ENCODE data around the gene TTC6. TPM values are rescaled to one million over a fixed set of nuclear protein-coding genes. Genes with fewer than 3 reads are reported as not detected.

Gene TTC6
- total and polyA plus RNA-seq, 2 of the 4 experiments (the other 2 are of a cell fraction) = under 0.01 to 0.12 TPM

DNA sequence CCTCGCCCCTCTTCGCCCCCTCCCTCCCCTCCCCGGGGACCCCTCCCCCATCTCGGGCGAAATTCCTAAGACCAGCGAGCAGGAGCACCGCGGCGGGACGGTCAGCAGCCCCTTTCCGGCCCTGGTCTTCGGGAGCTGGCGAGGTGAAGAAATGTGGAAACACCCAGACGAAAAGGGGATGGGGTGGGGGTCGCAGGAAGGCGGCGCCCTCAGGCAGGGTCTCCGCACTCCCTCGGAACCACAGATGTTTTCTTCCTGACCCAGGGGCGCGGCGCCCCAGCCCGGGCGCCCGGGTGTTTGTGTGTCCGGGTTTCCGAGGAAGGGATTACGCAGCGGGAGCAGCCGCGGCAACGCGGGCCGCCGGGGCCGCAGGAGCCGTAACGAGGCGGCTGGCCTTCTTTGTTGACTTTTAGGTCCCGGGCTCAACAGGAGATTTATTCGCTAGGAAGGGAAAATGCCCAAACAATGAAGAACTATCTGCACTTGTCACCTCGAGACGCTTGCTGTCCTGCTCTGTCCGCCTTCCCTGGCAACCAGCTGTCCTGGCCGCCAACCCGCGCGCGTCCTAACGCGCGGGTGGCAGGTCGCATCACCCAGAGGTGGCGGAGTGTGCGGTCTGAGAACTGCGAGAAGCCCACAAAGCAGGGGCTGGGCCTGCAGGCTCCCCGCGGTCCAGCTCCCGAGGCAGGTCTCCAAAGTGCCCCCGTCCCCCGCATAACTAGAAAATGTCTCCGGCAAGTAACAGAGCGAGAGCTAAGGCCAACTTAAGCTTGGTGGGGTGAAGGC, 7.4 kb upstream of the TTC6 start:
- 8% methylated on average over 11 of the region's 63 CpGs; no CpG with 5 or more reads in 1 of the 2 experiments for WGBS, 2 experiments (ENCODE audit: extremely low coverage in 2 of 2, insufficient read length in 1 of 2)
- Histone ChIP-seq H2BK20ac (ENCODE audit: low read depth, low read length) (no peak overlapping the region), H3K27ac (ENCODE audit: insufficient read depth, low read length) (no peak overlapping the region), H2AFZ (replicated peaks; ENCODE audit: low read length, poor library complexity) (peak overlapping the region; percentile 44), H3K9me1 (ENCODE audit: insufficient read depth, low read length) (no peaks in the 10 kb centered on the region), H3K23ac (ENCODE audit: low read depth, low read length) (no peak overlapping the region), H3K14ac (replicated peaks; ENCODE audit: low read depth, low read length) (no peak overlapping the region), H3K18ac (ENCODE audit: low read depth, low read length) (no peak overlapping the region), H3K4me1 (ENCODE audit: control insufficient read depth, insufficient read depth, low read length) (peaks cover 2% of the 10 kb centered on the region; the same call in 1 of the 2 replicates), H2AK9ac (replicated peaks; ENCODE audit: low read depth, low read length, poor library complexity) (no peak overlapping the region), H2BK120ac (ENCODE audit: low read depth, low read length) (no peak overlapping the region), H3K4ac (ENCODE audit: low read depth, low read length) (no peak overlapping the region), H2BK5ac (ENCODE audit: low read depth, low read length, poor library complexity, severe bottlenecking) (no peak overlapping the region), H4K8ac (ENCODE audit: low read depth in 2 of 2, low read length in 2 of 2) (no peak overlapping the region), H3K79me1 (ENCODE audit: low read depth in 1 of 2, low read length in 2 of 2) (no peaks in the 10 kb centered on the region), H3K36me3 (ENCODE audit: control insufficient read depth, insufficient read depth, low read length) (no peaks in the 10 kb centered on the region), H2AK5ac (ENCODE audit: low read depth, low read length) (no peak overlapping the region), H3K4me2 (ENCODE audit: low read depth, low read length) (peak overlapping the region; percentile 81), H3K9me3 (ENCODE audit: control insufficient read depth, insufficient read depth, low read length) (peaks cover 24% of the 10 kb centered on the region; the same call in 1 of the 2 replicates), H3K4me3 (ENCODE audit: insufficient read depth, low read depth, low read length) (no peak overlapping the region), H2BK15ac (ENCODE audit: low read depth, low read length) (no peak overlapping the region), H3K9ac (ENCODE audit: low read depth, low read length) (no peak overlapping the region), H4K91ac (ENCODE audit: insufficient read depth, low read depth, low read length) (no peak overlapping the region), H3K27me3 (ENCODE audit: control insufficient read depth, insufficient read depth, low read length) (peaks cover 91% of the 10 kb centered on the region), H4K5ac (ENCODE audit: low read depth, low read length) (no peak overlapping the region), H4K20me1 (ENCODE audit: insufficient read depth, low read length) (peaks cover 8% of the 10 kb centered on the region; the same call in 1 of the 2 replicates), H3K56ac (ENCODE audit: extremely low read depth, insufficient read depth, low read length) (no peak overlapping the region)
- in situ Hi-C loops (cut with MboI; ENCODE audit: low sequenced_read_pairs) (loop anchor here (10.0 kb wide), 1 partner anchor 343 kb away; no protein-coding TSS in a partner anchor), intact Hi-C loops (cut with micrococcal nuclease) (no loop called here), dilution Hi-C loops (cut with HindIII; ENCODE audit: low sequenced_read_pairs, unreplicated experiment) (no loop called here)
- DNase-seq (no peak), ATAC-seq (ENCODE audit: low read depth) (peak; percentile 36; the same call in 1 of the 2 replicates)
- ChIA-PET CTCF (interaction anchor here (0.5 kb wide), 1 partner anchor 816 kb away, joined by 3 read pairs; no protein-coding TSS in a partner anchor), POLR2A (ENCODE audit: unreplicated experiment) (no interaction called here)
- no TSS peak for BruUV-seq (replicated peaks)
- TF ChIP-seq BHLHE40 (IDR thresholded peaks at IDR 0.05; ENCODE audit: low read depth, low read length) = no peak
- no peak for TF ChIP-seq SMC3 (IDR thresholded peaks at IDR 0.05; ENCODE audit: low read depth, low read length)
- TF ChIP-seq RFX5 (IDR thresholded peaks at IDR 0.05; ENCODE audit: low read depth, low read length) = no peak
- TF ChIP-seq RAD21 (IDR thresholded peaks at IDR 0.05; ENCODE audit: low read length) = no peak
- TF ChIP-seq FOS (IDR thresholded peaks at IDR 0.05; ENCODE audit: low read depth, low read length) = no peak
- TF ChIP-seq, protein P1, sequence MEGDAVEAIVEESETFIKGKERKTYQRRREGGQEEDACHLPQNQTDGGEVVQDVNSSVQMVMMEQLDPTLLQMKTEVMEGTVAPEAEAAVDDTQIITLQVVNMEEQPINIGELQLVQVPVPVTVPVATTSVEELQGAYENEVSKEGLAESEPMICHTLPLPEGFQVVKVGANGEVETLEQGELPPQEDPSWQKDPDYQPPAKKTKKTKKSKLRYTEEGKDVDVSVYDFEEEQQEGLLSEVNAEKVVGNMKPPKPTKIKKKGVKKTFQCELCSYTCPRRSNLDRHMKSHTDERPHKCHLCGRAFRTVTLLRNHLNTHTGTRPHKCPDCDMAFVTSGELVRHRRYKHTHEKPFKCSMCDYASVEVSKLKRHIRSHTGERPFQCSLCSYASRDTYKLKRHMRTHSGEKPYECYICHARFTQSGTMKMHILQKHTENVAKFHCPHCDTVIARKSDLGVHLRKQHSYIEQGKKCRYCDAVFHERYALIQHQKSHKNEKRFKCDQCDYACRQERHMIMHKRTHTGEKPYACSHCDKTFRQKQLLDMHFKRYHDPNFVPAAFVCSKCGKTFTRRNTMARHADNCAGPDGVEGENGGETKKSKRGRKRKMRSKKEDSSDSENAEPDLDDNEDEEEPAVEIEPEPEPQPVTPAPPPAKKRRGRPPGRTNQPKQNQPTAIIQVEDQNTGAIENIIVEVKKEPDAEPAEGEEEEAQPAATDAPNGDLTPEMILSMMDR (conservative IDR thresholded peaks at IDR 0.05; ENCODE audit: low read depth, low read length) = no peak
- TF ChIP-seq MAZ (IDR thresholded peaks at IDR 0.05; ENCODE audit: borderline replicate concordance, low read depth, low read length) = no peak
- no peak for TF ChIP-seq RCOR1 (IDR thresholded peaks at IDR 0.05; ENCODE audit: insufficient replicate concordance, low read length)
- TF ChIP-seq CHD1 (IDR thresholded peaks at IDR 0.05; ENCODE audit: low read depth, low read length) = no peak
- no peak for TF ChIP-seq USF2 (IDR thresholded peaks at IDR 0.05; ENCODE audit: low read depth, low read length)
- no peak for TF ChIP-seq MXI1 (IDR thresholded peaks at IDR 0.05; ENCODE audit: borderline replicate concordance, low read depth, low read length)
- TF ChIP-seq ELK1 (IDR thresholded peaks at IDR 0.05; ENCODE audit: borderline replicate concordance, low read depth, low read length) = no peak

Measured in IMR-90 (cell line).